Epithelial cell of alveolus of lung (primary cell): ENCODE measurements around the gene ACVR1B. TPM values are rescaled to one million over a fixed set of nuclear protein-coding genes. Genes with fewer than 3 reads are reported as not detected.

Source experiments
- total RNA-seq: library from RNA; depleted of rRNA; stranded (reverse); fragments of >200 nt; gene quantifications from 2 replicates; pipeline ENCODE4 v1.2.1, GENCODE V29; 2015

Gene ACVR1B
- total RNA-seq, result 9.1 and 18.8 TPM in 2 replicates

DNA sequence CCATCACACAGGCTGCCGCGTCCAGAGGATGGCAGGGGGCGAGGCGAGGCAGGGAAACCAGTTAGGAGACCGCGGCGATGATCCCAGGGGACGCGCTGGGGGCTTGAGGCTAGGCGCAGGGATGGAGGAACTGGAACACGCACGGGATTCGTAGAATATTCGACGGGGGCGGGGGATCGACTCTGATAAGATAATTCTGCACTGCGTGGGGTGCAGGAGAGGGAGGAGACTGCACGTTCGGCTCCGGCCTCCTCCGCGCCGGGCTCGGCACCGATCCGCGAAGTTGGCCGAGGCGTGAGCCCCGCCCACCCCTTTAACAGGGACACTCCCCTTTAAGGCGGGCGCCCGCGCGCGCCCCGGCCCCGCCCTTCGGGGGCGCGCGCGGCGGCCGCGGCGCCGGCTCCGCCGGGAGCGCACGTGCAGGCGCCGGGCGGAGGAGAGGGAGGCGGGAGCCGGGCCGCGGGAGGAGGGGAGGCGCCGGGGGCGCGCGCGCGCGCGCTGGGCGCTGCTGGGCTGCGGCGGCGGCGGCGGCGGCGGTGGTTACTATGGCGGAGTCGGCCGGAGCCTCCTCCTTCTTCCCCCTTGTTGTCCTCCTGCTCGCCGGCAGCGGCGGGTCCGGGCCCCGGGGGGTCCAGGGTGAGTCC is at the start of gene ACVR1B:
Gene ACVR1B, plus strand, starts transcription at position 501 of the 644 bp plus-strand sequence. Its CDS starts 45 bp downstream, at position 546.

DNA sequence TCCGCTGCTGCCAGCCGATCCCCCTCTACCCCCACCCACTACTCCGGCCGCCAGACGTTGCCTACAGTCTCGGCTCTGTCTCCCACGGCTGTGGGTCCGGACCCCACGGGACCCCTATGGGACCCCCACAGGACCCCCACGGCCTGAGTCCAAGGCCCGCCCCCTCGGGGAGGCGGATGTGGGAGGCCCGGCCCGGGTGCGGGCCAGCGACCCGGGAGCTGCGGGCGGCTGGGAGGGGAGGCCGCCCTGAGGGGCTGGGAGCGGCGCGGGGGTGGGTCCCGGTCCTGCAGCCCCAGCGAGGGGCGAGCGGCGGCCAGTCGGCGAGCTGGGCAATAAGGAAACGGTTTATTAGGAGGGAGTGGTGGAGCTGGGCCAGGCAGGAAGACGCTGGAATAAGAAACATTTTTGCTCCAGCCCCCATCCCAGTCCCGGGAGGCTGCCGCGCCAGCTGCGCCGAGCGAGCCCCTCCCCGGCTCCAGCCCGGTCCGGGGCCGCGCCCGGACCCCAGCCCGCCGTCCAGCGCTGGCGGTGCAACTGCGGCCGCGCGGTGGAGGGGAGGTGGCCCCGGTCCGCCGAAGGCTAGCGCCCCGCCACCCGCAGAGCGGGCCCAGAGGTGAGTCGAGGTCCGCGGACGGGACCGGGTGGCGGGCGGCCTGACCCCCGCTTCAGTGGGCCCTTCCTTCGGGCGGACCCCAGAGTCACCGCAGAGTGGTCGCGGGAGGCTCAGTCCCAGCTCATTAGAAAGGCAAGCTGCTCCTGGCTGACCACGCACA is 44.2 kb upstream of the ACVR1B start, which contains the start of gene ACVRL1:
Gene ACVRL1, plus strand, starts transcription at position 422 of the 773 bp plus-strand sequence. CDS start 4,971 bp downstream, outside the sequence.

DNA sequence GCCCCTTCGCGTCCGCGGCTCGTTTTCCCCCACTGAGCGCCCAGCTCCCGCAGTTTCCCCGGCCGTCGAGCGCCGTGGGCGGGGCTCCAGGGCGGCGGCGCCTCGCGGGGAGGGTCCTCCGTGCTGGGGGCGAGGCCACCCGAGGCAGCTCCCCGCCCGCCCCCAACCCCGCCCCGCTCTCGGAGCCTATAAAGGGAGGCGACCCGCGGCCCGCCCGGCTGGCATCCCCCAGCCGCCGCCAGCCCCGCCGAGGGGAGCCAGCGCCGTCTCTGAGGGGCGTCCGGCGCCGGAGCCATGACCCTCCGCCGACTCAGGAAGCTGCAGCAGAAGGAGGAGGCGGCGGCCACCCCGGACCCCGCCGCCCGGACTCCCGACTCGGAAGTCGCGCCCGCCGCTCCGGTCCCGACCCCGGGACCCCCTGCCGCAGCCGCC is 55.2 kb downstream of the ACVR1B start, which contains the start of gene TAMALIN:
Gene TAMALIN, plus strand, starts transcription at position 221 of the 432 bp plus-strand sequence. Its CDS starts 74 bp downstream, at position 295.

Other genes with a start within 250 kb of the ACVR1B start
- gene FIGNL2, start 103.0 kb upstream of the ACVR1B start, total RNA-seq, result 0.13 and 0.32 TPM in 2 replicates
- gene ANKRD33, start 63.6 kb upstream of the ACVR1B start, total RNA-seq, result 0.13 and 0.24 TPM in 2 replicates
- 39.7 and 174 TPM in 2 replicates for gene ACVRL1, start 44.2 kb upstream of the ACVR1B start, total RNA-seq
- gene TAMALIN, start 55.2 kb downstream of the ACVR1B start, total RNA-seq, result 4.5 and 19.5 TPM in 2 replicates
- gene NR4A1, start 99.7 kb downstream of the ACVR1B start, total RNA-seq, result 11.5 and 66.0 TPM in 2 replicates
- 40.4 and 85.7 TPM in 2 replicates for gene ATG101, start 118.3 kb downstream of the ACVR1B start, total RNA-seq
- 0.13 and 50.8 TPM in 2 replicates for gene SMIM41, start 128.0 kb downstream of the ACVR1B start, total RNA-seq
- gene KRT80, start 240.3 kb downstream of the ACVR1B start, total RNA-seq, result 0.64 and 0.91 TPM in 2 replicates